Peyer's patch (tissue), 4 donors: ENCODE measurements around the gene SYDE1.

Experiments
- CTCF ChIP-seq, 6 experiments: fragments of 450-650 bp in 4 of 6; fragments of 200-600 bp in 2 of 6; sonication (generic) in 1 of 6; IDR thresholded peaks; one replicate each; pipeline ENCODE4 v1.5.1; 2017 to 2019; ENCODE audit warnings: antibody characterized with exemption in 6 of 6, mild to moderate bottlenecking in 3 of 6, moderate library complexity in 1 of 6
- POLR2A ChIP-seq, 2 donors: fragments of 450-650 bp; IDR thresholded peaks; one replicate each; pipeline ENCODE4 v1.5.1; 2017; ENCODE audit warnings: antibody characterized with exemption in 2 of 2, mild to moderate bottlenecking in 2 of 2, moderate library complexity in 2 of 2

DNA sequence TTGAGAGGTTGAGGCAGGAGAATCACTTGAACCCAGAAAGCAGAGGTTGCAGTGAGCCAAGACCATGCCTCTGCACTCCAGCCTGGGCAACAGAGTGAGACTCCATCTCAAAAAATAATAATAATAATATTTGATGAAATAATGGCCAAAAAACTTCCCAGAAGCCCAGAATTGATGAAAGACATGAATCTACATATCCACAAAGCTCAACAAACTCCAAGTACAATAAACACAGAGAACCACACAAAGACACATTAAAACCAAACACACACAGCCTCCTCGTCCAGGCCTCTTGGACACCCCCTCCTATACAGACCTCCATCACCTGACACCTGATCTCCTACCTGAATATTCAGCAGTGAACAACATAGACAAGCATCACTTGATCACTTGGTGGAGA lies 3.2 kb upstream of the SYDE1 start:
- TF ChIP-seq CTCF (IDR thresholded peaks at IDR 0.05): no peak
- TF ChIP-seq POLR2A (IDR thresholded peaks at IDR 0.05): no peak
